AG09319 (cell line): Measurements from ENCODE around the gene HOXA9.

ENCODE experiments used
- DNase-seq: peaks from one replicate; pipeline ENCODE4 v3.0.0-alpha.2; 2010; ENCODE audit warnings: low read depth; ENCODE audit errors: extremely low read depth
- TF ChIP-seq, protein P1 (sequence below): IDR thresholded peaks from 2 replicates; pipeline ENCODE4 v1.5.1; 2011; ENCODE audit warnings: low read depth, mild to moderate bottlenecking, inconsistent platforms, low read length, moderate library complexity

Gene HOXA9

DNA sequence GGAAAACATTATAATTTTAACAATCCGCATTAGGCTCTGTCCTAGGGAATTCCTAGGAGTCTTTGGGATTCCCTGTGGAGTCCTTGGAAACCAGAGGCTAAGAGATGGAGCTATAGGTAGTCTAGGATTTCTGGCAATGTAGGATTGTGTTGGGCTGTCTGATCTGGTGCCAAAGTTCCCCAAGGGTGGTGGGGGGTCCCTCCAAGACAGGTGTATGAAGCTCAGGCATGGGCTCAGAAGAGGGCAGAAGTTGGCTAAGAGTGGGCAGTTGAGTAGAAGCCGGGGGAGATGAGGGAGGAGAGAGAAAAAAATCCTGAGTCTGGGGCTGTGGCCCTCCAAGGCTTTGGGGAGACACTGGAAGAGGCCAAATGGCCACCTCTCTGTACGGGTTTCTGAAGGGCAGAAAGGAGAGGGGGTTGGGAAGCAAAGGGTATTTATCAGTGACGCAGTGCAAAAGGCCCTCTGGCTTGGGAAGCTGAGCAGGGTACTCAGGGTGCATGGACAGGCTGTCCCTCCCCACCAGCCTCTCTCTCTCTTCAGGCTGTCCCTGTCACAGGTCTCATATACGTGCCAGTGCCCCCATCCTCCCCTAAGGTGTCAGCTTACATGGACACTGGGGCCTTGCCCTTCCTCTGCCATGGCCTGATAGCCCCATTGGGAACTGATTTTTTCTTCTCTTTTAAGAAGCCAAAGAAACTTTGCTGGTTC, 18.7 kb downstream of the HOXA9 start:
- TF ChIP-seq, protein P1, sequence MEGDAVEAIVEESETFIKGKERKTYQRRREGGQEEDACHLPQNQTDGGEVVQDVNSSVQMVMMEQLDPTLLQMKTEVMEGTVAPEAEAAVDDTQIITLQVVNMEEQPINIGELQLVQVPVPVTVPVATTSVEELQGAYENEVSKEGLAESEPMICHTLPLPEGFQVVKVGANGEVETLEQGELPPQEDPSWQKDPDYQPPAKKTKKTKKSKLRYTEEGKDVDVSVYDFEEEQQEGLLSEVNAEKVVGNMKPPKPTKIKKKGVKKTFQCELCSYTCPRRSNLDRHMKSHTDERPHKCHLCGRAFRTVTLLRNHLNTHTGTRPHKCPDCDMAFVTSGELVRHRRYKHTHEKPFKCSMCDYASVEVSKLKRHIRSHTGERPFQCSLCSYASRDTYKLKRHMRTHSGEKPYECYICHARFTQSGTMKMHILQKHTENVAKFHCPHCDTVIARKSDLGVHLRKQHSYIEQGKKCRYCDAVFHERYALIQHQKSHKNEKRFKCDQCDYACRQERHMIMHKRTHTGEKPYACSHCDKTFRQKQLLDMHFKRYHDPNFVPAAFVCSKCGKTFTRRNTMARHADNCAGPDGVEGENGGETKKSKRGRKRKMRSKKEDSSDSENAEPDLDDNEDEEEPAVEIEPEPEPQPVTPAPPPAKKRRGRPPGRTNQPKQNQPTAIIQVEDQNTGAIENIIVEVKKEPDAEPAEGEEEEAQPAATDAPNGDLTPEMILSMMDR, result no peak
- no peak for DNase-seq

DNA sequence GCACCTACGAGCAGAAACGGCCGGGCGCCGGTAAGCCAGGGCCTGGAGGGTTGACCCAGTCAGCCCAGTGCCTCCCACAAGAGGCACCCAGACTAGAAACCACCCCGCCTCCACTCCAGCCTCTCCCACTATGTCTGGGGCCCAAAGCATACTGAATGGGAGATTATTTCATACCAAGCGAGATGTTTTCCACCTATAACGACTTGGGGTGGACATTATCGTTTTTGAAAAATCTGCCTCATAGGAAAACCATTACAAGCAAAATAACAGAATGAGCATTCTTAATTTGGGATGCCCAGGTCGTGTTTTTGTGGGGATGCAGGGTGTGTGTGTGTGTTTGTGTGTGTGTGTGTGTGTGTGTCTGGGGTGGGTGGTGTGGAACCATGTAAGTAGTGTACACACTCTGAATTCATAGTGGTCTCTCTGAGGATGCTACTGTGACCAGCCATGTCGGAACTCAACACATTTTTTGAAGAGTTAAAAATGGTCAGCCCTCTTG, 19.4 kb downstream of the HOXA9 start:
- DNase-seq, result no peak
- TF ChIP-seq, protein P1, result no peak

DNA sequence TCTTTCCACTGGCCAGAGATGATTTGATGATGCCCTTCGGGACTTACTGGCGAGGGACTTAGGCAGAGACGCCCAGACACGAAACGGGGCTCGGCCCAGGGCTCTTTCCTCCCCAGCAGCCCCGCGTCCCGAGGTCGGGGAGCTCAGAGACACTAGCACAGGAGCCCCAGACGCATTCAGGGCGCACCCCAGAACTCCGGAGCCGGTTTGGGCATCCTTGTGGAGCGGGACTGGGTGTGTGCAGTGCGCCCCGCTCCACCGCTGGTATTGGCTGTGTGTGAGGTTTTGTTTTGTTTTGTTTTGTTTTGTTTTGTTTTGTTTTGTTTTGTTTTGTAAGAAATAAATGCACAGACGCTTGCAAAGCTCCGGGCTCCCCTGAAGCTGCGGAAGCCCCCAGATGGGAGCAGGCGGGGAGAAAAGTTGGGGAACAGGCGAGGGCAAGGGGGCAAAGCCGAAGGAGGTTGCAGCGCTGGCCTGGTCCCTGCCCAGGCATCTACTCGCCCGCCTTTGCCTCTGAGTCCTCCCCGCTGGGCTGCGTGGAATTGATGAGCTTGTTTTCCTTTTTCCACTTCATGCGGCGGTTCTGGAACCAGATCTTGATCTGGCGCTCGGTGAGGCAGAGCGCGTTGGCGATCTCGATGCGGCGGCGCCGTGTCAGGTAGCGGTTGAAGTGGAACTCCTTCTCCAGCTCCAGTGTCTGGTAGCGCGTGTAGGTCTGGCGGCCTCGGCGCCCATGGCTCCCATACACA, 20.0 kb downstream of the HOXA9 start:
- no peak for DNase-seq
- TF ChIP-seq, protein P1, result no peak

DNA sequence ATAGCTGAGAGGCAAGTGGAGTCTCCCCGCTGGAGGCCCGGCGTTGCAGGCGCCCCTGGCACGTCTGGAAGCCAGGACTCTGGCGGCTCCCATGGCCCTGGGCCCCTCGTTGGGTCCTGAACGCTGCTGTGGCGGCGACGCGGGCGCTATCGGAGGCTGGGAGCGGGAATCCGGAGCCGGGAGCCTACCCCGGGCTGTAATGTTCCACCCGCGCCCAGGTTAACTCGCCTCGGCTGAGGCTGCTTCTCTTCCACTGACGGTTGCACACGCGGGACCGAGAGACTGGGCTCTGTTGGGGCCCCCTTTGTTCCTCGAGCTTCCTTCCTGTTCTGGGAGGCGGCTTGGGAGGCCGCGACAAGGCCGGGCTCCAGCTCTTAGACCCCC, 20.6 kb downstream of the HOXA9 start:
- TF ChIP-seq, protein P1, result no peak
- no peak for DNase-seq

DNA sequence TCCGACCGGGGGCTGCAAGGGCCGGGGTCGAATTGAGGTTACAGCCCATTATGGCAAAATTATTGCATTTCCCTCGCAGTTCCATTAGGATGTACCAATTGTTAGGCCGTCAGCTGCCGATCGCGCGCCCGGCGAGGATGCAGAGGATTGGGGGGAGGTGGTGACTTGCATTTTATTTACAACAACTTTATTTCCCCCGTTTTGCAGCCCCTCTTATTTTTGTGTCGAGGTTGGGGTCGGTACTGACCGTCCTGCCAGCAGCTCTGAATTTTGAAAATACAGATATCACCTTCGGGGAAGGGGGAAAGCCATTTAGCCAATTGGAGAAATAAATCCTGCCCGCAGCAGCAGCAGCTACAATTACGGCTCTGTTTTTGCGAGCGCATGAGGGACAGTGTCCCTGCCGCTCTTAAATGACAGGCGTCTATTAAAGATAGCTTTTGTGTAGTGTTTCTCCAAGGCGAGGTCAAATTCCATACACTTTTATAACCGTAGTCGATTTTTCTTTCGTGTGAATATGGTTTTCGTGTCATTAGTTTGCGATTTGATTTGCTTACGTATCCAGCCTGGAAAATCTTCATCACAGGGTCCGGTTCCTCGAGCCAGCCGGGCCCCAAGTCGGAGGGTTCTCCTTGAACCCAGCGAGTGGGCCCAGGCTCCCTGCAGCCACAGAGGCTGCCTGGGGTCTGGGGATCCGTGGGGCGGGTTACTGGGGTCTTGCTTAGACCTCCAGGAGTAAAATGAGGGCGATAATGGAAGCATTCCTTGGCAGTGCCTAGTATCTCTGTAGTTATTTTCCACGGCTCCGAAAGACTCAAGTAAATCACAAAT, 21.2 kb downstream of the HOXA9 start:
- TF ChIP-seq, protein P1, result no peak

DNA sequence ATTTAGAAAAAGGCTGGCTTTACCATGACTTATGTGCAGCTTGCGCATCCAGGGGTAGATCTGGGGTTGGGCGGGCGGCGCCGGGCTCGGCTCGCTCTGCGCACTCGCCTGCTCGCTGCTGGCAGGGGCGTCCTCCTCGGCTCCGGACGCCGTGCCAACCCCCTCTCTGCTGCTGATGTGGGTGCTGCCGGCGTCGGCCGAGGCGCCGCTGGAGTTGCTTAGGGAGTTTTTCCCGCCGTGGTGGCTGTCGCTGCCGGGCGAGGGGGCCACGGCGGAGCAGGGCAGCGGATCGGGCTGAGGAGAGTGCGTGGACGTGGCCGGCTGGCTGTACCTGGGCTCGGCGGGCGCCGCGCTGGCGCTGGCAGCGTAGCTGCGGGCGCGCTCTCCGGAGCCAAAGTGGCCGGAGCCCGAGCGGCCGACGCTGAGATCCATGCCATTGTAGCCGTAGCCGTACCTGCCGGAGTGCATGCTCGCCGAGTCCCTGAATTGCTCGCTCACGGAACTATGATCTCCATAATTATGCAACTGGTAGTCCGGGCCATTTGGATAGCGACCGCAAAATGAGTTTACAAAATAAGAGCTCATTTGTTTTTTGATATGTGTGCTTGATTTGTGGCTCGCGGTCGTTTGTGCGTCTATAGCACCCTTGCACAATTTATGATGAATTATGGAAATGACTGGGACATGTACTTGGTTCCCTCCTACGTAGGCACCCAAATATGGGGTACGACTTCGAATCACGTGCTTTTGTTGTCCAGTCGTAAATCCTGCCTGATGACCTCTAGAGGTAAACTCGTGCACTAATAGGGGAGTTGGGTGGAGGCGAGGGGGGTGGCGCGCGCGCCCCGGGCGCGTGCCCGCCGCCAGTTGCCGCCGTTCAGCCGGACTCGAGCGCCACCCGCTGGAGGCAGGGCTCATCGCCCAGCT, 22.1 kb downstream of the HOXA9 start, which contains the start of gene HOXA5:
Gene HOXA5 (minus strand): TSS at position 659 of the 927 bp plus-strand sequence. CDS start 74 bp downstream, at position 585.
- DNase-seq, result no peak
- TF ChIP-seq, protein P1, result peak; percentile 6

More for the DNA sequence above, 21.2 kb downstream of the HOXA9 start:
- DNase-seq, result no peak
